Measurements from ENCODE around the gene KCNAB2.

GRCh38 chr1:6144175-6144574 lies 98.5 kb downstream of the KCNAB2 start:
- no peak for TF ChIP-seq CTCF (IDR thresholded peaks at IDR 0.05)
- TF ChIP-seq POLR2A (IDR thresholded peaks at IDR 0.05) = no peak

Measured in right lobe of liver (tissue), 4 donors.